Measurements from ENCODE around the gene SIRPA. TPM values are rescaled to one million over a fixed set of nuclear protein-coding genes. Genes with fewer than 3 reads are reported as not detected.
"Not testable (repeated sequence)": the region's sequence is repeated elsewhere in the genome, so short reads cannot be mapped to it uniquely, and the experiment has no call there.

SIRPA gene
- total RNA-seq, 1 experiment from 2014 or later = 6.2 TPM

GRCh38 chr20:1904135-1904534 is 8.9 kb downstream of the SIRPA start:
- DNase-seq (ENCODE audit: extremely low read depth, low read depth) = no peak

GRCh38 chr20:1905009-1905408 is 9.8 kb downstream of the SIRPA start:
- no peak for DNase-seq (ENCODE audit: extremely low read depth, low read depth)

GRCh38 chr20:1905693-1906092 is 10.5 kb downstream of the SIRPA start:
- no peak for DNase-seq (ENCODE audit: extremely low read depth, low read depth)

- DNase-seq (ENCODE audit: extremely low read depth, low read depth) = no peak
Observed at GRCh38 chr20:1906361-1907051, 11.3 kb downstream of the SIRPA start.

- no peak for DNase-seq (ENCODE audit: extremely low read depth, low read depth)
Observed at GRCh38 chr20:1907586-1907985, 12.4 kb downstream of the SIRPA start.

GRCh38 chr20:1908191-1908590 is 13.0 kb downstream of the SIRPA start:
- DNase-seq (ENCODE audit: extremely low read depth, low read depth) = no peak

GRCh38 chr20:1909097-1909496 is 13.9 kb downstream of the SIRPA start:
- no peak for DNase-seq (ENCODE audit: extremely low read depth, low read depth)

DNA sequence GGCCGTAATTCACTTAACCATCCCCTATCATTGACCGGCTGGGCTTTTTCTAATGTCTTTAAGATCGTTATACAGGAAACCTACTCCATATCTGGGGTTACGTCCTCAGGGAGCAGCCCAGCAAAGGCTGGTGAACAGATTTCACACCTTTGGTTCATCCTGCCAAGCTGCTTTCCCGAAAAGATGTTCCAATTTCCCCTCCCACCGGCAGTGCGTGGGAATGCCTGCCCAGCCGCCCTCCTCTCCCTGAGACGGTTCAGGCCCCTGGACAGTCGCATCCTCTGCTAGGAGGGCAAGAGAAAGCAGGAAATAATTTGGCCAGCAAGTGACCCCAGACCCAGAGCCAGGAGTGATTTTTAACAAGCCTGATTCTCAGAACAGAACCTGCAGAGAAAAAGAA is 16.3 kb downstream of the SIRPA start:
- DNase-seq (ENCODE audit: extremely low read depth, low read depth) = no peak

- no peak for DNase-seq (ENCODE audit: extremely low read depth, low read depth)
Observed at GRCh38 chr20:1912053-1912452, 16.8 kb downstream of the SIRPA start.

DNA sequence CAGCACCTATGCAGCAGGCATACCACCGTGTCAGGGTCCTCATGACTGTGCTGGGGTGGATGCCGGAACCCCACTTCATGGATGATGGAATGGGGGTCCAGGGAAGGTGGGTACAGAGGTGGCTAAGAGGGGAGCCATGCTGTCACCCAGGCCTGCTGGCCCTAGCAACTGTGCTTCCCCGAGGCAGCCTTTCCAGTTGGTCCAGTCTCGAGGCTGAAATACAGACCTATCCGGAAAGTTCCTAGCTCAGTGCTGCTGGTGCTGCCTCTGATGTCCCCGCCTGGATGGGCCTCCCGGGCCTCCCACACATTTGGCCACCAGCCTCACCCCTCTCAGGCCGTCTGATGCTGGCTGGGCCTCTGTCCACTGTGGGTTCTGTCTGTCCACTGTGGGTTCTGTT is 17.4 kb downstream of the SIRPA start:
- DNase-seq (ENCODE audit: extremely low read depth, low read depth) = no peak

GRCh38 chr20:1915233-1915632 is 20.0 kb downstream of the SIRPA start:
- DNase-seq (ENCODE audit: extremely low read depth, low read depth) = not testable (repeated sequence)

- DNase-seq (ENCODE audit: extremely low read depth, low read depth) = no peak
Observed at GRCh38 chr20:1915725-1916124, 20.5 kb downstream of the SIRPA start.

GRCh38 chr20:1917786-1918185 is 22.6 kb downstream of the SIRPA start:
- DNase-seq (ENCODE audit: extremely low read depth, low read depth) = no peak

DNA sequence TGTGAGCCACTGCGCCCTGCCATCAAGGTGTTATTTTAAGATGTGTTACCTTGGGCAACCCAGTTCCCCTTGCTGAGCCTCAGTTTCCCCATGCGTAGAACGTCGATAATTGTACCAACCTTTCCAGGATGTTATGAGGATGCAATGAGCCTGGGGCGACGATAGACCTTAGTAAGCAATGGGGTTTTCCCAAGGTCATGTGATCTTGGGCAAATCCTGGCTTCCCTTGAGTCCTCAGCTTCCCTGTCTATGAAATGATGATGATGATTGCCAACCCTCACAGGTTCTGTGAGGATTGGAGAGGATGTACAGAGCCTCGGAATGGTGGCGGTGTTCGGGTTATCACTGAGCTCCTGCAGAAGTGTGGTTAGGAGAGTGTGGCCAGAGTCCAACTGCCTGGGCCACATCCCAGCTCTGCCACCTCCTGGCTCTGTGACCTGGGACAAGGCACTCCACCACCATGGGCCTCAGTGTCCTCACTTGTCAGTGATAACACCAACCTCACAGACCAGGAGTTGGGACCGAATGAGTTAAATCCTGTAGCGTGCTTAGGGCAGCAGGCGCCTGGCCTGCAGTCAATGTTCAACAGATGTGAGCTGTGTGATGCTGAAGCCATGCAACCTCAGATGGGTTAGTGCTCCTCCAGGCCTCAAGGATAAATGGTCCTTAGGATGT is 23.4 kb downstream of the SIRPA start:
- DNase-seq (ENCODE audit: extremely low read depth, low read depth) = no peak

- DNase-seq (ENCODE audit: extremely low read depth, low read depth) = no peak
Observed at GRCh38 chr20:1920252-1920651, 25.0 kb downstream of the SIRPA start.

- DNase-seq (ENCODE audit: extremely low read depth, low read depth) = no peak
Observed at GRCh38 chr20:1920826-1921225, 25.6 kb downstream of the SIRPA start.

DNA sequence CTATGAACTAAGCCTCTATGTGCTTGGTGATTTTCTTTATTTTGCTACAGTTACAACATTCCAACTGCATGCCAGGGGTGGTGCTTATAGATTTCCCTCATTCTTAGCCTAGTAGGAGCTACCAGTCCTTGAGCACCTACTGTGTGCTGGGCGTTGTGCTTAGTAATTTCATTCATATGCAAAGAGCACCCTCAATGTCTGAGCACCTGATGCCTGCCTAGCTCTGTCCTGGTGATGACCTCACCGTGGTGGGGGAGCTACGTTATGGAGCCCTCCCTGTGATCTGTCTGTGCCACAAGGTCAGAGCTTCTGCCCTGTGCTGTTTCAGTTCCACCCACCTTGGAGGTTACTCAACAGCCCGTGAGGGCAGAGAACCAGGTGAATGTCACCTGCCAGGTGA is 26.8 kb downstream of the SIRPA start:
- not testable (repeated sequence) for DNase-seq (ENCODE audit: extremely low read depth, low read depth)

DNA sequence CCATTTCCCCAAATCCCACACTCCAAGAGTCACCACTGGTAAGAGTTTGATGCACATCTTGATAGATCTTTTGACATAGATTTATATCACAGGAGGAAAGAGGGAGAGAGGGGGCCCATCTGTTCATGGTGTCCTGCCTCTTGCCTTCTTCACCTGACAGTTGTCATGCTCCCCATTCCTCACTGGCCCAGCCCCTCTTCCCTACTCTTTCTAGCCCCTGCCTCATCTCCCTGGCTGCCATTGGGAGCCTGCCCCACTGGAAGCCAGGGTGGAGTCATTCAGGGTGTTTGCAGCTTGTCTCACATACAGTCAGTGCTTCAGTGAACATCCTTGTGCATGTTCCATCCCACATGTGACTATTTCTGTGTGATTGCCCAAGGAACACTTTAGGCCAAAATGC is 27.6 kb downstream of the SIRPA start:
- DNase-seq (ENCODE audit: extremely low read depth, low read depth) = no peak

- DNase-seq (ENCODE audit: extremely low read depth, low read depth) = no peak
Observed at GRCh38 chr20:1924910-1925861, 30.0 kb downstream of the SIRPA start.

GRCh38 chr20:1926237-1926636 is 31.0 kb downstream of the SIRPA start:
- DNase-seq (ENCODE audit: extremely low read depth, low read depth) = no peak

DNA sequence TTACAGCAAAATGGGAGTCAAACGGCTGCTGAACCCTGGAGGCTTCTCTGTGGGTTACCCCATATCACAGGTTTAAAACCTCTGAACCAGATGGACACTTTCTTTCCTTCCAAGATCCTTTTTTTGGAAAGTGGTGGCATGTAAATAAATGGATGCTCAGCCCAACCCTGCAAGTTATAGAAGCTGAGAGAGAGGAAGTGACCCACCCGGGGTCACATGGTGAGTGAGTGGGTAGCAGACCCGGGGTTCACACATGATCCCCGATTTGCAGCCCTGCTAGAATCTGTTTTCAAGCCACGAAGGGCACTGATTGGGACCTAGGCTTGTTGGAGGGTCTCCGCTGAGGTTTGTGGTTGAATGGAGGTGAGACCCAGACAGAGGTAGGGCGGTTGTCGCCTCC is 32.0 kb downstream of the SIRPA start:
- no peak for DNase-seq (ENCODE audit: extremely low read depth, low read depth)

Measured in NCI-H460 (cell line).